A549 (cell line): Measurements from ENCODE around the gene LEUTX. TPM values are rescaled to one million over a fixed set of nuclear protein-coding genes. Genes with fewer than 3 reads are reported as not detected.
A peak's percentile ranks its signal among the peaks of the same experiment; 100 is the strongest.

Source experiments
- ATAC-seq, 2 experiments: fragments of 200-7000 bp in 1 of 2; fragments of >200 bp in 1 of 2; cut with Nextera tagmentation in 1 of 2; cut with Tn5 transposase in 1 of 2; 3 replicates each; pipeline versions ENCODE4 v1.8.0 to v1.9.1; 2018 to 2020; ENCODE audit warnings: mild to moderate bottlenecking in 1 of 2, moderate library complexity in 1 of 2
- CTCF ChIA-PET: fragments of 300-600 bp; sonication (Branson Sonifier 250); formaldehyde crosslinking; extraction: SDS; loops from one replicate; lab custom pipeline; 2021; ENCODE audit warnings: antibody characterized with exemption, inconsistent platforms; lab: Yijun Ruan, JAX
- POLR2A ChIA-PET: fragments of 350-600 bp; formaldehyde crosslinking; extraction: SDS; loops from one replicate; lab custom pipeline; 2021; ENCODE audit warnings: antibody characterized with exemption, inconsistent platforms; lab: Yijun Ruan, JAX
- DNase-seq, 2 experiments: peaks; one replicate each; pipeline versions ENCODE4 v3.0.0 to v3.0.0-alpha.2; 2011 to 2016; ENCODE audit warnings: low read depth in 1 of 2, low spot score in 1 of 2
- FAIRE-seq: peaks from 2 replicates; lab custom pipeline; 2011; peaks lifted over from hg19 to GRCh38; lab: Jason Lieb, UNC
- H3K27ac ChIP-seq, 2 experiments: fragments of >200 bp; sonication (Bioruptor Twin); formaldehyde crosslinking; 3 replicates each; pipeline ENCODE4 v1.5.1; 2016 to 2017
- H3K4me1 ChIP-seq: fragments of >200 bp; sonication (Bioruptor Twin); formaldehyde crosslinking; 3 replicates; pipeline ENCODE4 v1.6.1; 2016
- H3K4me2 ChIP-seq: fragments of >200 bp; sonication (Bioruptor Twin); formaldehyde crosslinking; 3 replicates; pipeline ENCODE4 v1.6.1; 2016
- H3K4me3 ChIP-seq: fragments of >200 bp; sonication (Bioruptor Twin); formaldehyde crosslinking; 3 replicates; pipeline ENCODE4 v1.5.1; 2016
- H3K9me3 ChIP-seq: fragments of >200 bp; sonication (Bioruptor Twin); formaldehyde crosslinking; 3 replicates; pipeline ENCODE4 v1.6.1; 2016
- EHMT2 ChIP-seq: fragments of 200-600 bp; sonication (generic); IDR thresholded peaks from 2 replicates; pipeline ENCODE4 v1.6.1; 2016; ENCODE audit warnings: antibody characterized with exemption, low read depth, mild to moderate bottlenecking, moderate library complexity
- EP300 ChIP-seq, 2 experiments: fragments of >200 bp; sonication (Bioruptor Twin); formaldehyde crosslinking; IDR thresholded peaks; 2 replicates in 1 of 2; 3 replicates in 1 of 2; pipeline ENCODE4 v1.6.1; 2016 to 2017
- FOSB ChIP-seq: fragments of 250-450 bp; sonication (Bioruptor Pico); IDR thresholded peaks from 2 replicates; pipeline ENCODE4 v1.5.0; 2020; ENCODE audit warnings: mild to moderate bottlenecking, moderate library complexity
- FOSL2 ChIP-seq, 2 experiments: fragments of 450-650 bp in 1 of 2; fragments of >200 bp in 1 of 2; sonication (Bioruptor Twin) in 1 of 2; formaldehyde crosslinking; IDR thresholded peaks; 2 replicates each; pipeline versions ENCODE4 v1.5.0 to v1.6.1; 2016 to 2020; ENCODE audit warnings: mild to moderate bottlenecking in 1 of 2, moderate library complexity in 1 of 2
- GATA3 ChIP-seq: IDR thresholded peaks from 2 replicates; pipeline ENCODE4 v1.6.1; 2012; ENCODE audit warnings: borderline replicate concordance
- HEYL ChIP-seq: fragments of 250-450 bp; sonication (Bioruptor Pico); IDR thresholded peaks from 2 replicates; pipeline ENCODE4 v1.8.0; 2021; ENCODE audit warnings: mild to moderate bottlenecking, moderate library complexity
- HOXB13 ChIP-seq: fragments of 250-450 bp; sonication (Bioruptor Pico); IDR thresholded peaks from 2 replicates; pipeline ENCODE4 v1.5.0; 2020; ENCODE audit warnings: low read depth, mild to moderate bottlenecking, moderate library complexity
- MAFK ChIP-seq: fragments of 450-650 bp; IDR thresholded peaks from 2 replicates; pipeline ENCODE4 v1.6.1; 2014; ENCODE audit not compliant: partially characterized antibody
- MAZ ChIP-seq: fragments of 150-350 bp; IDR thresholded peaks from 2 replicates; pipeline ENCODE4 v1.6.1; 2014; ENCODE audit warnings: antibody characterized with exemption, low read depth, low read length, borderline replicate concordance
- MYC ChIP-seq: IDR thresholded peaks from 2 replicates; pipeline ENCODE4 v1.6.1; 2012; ENCODE audit warnings: mild to moderate bottlenecking, inconsistent platforms, low read length, improper control_type of control experiment, borderline replicate concordance
- NPAS2 ChIP-seq: fragments of 250-450 bp; sonication (Bioruptor Pico); IDR thresholded peaks from 2 replicates; pipeline ENCODE4 v1.8.0; 2022; ENCODE audit warnings: mild to moderate bottlenecking, moderate library complexity, borderline replicate concordance
- PHF8 ChIP-seq: fragments of 200-600 bp; sonication (generic); IDR thresholded peaks from 2 replicates; pipeline ENCODE4 v1.6.1; 2016; ENCODE audit warnings: low read depth, mild to moderate bottlenecking, antibody characterized with exemption, moderate library complexity, borderline replicate concordance
- POLR2A ChIP-seq: IDR thresholded peaks from 2 replicates; pipeline ENCODE4 v1.6.1; 2012; ENCODE audit warnings: mild to moderate bottlenecking, low read length
- RAD21 ChIP-seq, 2 experiments: fragments of >200 bp in 1 of 2; sonication (Bioruptor Twin) in 1 of 2; formaldehyde crosslinking in 1 of 2; IDR thresholded peaks in 1 of 2; conservative IDR thresholded peaks in 1 of 2; 2 replicates in 1 of 2; 3 replicates in 1 of 2; pipeline ENCODE4 v1.6.1; 2012 to 2018; ENCODE audit warnings: inconsistent platforms in 1 of 2
- RARB ChIP-seq: fragments of 250-450 bp; sonication (Bioruptor Pico); IDR thresholded peaks from 2 replicates; pipeline ENCODE4 v1.8.0; 2021; ENCODE audit warnings: mild to moderate bottlenecking, moderate library complexity
- RCOR1 ChIP-seq: fragments of 150-350 bp; IDR thresholded peaks from 2 replicates; pipeline ENCODE4 v1.6.1; 2014; ENCODE audit warnings: antibody characterized with exemption, low read length, low read depth
- RNF2 ChIP-seq: fragments of 200-600 bp; sonication (generic); IDR thresholded peaks from 2 replicates; pipeline ENCODE4 v1.6.1; 2016; ENCODE audit warnings: low read depth, mild to moderate bottlenecking, antibody characterized with exemption, moderate library complexity, borderline replicate concordance
- ZFP36 ChIP-seq: fragments of 450-650 bp; IDR thresholded peaks from 2 replicates; pipeline ENCODE4 v1.6.1; 2014; ENCODE audit warnings: borderline replicate concordance; ENCODE audit not compliant: partially characterized antibody
- WGBS: methylation state at CpG from one replicate; pipeline ENCODE4 v1.1.6; 2017; ENCODE audit errors: missing lambda C conversion rate; 5-methylcytosine and 5-hydroxymethylcytosine counted together
- polyA plus RNA-seq, 4 experiments: library from polyadenylated mRNA; depleted of rRNA in 3 of 4; stranded (reverse); fragments of >200 nt; fragmentation: RNase III in 1 of 4; extraction: RNeasy Plus Mini Kit Qiagen cat#74134 plus additional on column Dnase treatment in 1 of 4; gene quantifications; 2 replicates in 3 of 4; 3 replicates in 1 of 4; pipeline ENCODE4 v1.2.3, GENCODE V29; 2011 to 2017
- TF ChIP-seq, protein P1 (sequence below): fragments of 250-450 bp; sonication (Bioruptor Pico); IDR thresholded peaks from 2 replicates; pipeline ENCODE4 v1.5.0; 2021; ENCODE audit warnings: mild to moderate bottlenecking, moderate library complexity, borderline replicate concordance
- TF ChIP-seq, protein P2 (sequence below): fragments of 150-350 bp; IDR thresholded peaks from 2 replicates; pipeline ENCODE4 v1.6.1; 2014; ENCODE audit warnings: low read depth, mild to moderate bottlenecking, low read length
- TF ChIP-seq, protein P3 (sequence below): fragments of 450-650 bp; IDR thresholded peaks from 2 replicates; pipeline ENCODE4 v1.6.1; 2014; ENCODE audit warnings: antibody characterized with exemption
- TF ChIP-seq, protein P4 (sequence below): fragments of 200-600 bp; sonication (generic); IDR thresholded peaks from 2 replicates; pipeline ENCODE4 v1.6.1; 2016; ENCODE audit warnings: antibody characterized with exemption, mild to moderate bottlenecking, moderate library complexity
- TF ChIP-seq, protein P5 (sequence below): IDR thresholded peaks from 2 replicates; pipeline ENCODE4 v1.6.1; 2012
- TF ChIP-seq, protein P6 (sequence below): fragments of >200 bp; sonication (Bioruptor Twin); formaldehyde crosslinking; IDR thresholded peaks from 3 replicates; pipeline ENCODE4 v1.5.1; 2016

The LEUTX gene
- polyA plus RNA-seq, 2 of the 4 experiments (the other 2 are of a cell fraction), result not detected

DNA sequence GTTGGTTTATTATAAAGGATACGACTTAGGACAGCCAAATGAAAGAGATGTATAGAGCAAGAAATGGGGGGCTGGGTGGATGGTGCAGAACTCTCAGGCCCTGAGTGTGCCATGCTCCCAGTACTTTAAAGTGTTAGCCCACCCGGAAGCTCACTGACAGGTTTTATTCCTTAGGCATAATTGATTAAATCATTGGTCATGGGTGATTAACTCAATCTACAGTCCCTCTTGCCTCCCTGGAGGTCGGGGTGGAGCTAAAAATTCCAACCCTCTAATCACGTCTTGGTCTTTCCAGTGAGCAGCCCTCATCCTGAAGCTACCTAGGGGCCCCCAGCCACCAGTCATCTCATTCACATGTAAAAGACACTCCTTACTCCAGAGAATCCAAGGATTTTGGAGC is 9.9 kb upstream of the LEUTX start:
- Histone ChIP-seq H3K9me3 (peaks cover 9% of the 10 kb centered on the region), H3K4me1 (no peaks in the 10 kb centered on the region), H3K4me3 (no peak overlapping the region), H3K27ac (no peak overlapping the region), H3K4me2 (no peak overlapping the region)
- DNase-seq (no peak), FAIRE-seq (no peak)
- CTCF ChIA-PET, result interaction anchor here (0.8 to 6.2 kb wide), 16 partner anchors 12 to 218 kb away, joined by 3 to 46 read pairs (median 4); partner anchors contain the start of genes FBL and PSMC4
- POLR2A ChIA-PET, result no interaction called here
- WGBS, result 38% methylated on average over 4 of the region's 4 CpGs
- TF ChIP-seq RCOR1 (no peak), RARB (CRISPR knock-in tag) (no peak), MAZ (no peak), POLR2A (no peak), EHMT2 (no peak), NPAS2 (CRISPR knock-in tag) (no peak), PHF8 (no peak), ZFP36 (no peak), RAD21 (conservative IDR thresholded peaks at IDR 0.05 in 1 of 2, IDR thresholded peaks at IDR 0.05 in 1 of 2) (no peak), MAFK (no peak), MYC (no peak), FOSB (CRISPR knock-in tag) (no peak), FOSL2 (IDR thresholded peaks at IDR 0.05) (no peak), FOSL2 (CRISPR knock-in tag; IDR thresholded peaks at IDR 0.05) (no peak), HOXB13 (CRISPR knock-in tag) (no peak)
- TF ChIP-seq, protein P1, sequence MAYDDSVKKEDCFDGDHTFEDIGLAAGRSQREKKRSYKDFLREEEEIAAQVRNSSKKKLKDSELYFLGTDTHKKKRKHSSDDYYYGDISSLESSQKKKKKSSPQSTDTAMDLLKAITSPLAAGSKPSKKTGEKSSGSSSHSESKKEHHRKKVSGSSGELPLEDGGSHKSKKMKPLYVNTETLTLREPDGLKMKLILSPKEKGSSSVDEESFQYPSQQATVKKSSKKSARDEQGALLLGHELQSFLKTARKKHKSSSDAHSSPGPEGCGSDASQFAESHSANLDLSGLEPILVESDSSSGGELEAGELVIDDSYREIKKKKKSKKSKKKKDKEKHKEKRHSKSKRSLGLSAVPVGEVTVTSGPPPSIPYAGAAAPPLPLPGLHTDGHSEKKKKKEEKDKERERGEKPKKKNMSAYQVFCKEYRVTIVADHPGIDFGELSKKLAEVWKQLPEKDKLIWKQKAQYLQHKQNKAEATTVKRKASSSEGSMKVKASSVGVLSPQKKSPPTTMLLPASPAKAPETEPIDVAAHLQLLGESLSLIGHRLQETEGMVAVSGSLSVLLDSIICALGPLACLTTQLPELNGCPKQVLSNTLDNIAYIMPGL (CRISPR knock-in tag), result no peak
- TF ChIP-seq, protein P2, sequence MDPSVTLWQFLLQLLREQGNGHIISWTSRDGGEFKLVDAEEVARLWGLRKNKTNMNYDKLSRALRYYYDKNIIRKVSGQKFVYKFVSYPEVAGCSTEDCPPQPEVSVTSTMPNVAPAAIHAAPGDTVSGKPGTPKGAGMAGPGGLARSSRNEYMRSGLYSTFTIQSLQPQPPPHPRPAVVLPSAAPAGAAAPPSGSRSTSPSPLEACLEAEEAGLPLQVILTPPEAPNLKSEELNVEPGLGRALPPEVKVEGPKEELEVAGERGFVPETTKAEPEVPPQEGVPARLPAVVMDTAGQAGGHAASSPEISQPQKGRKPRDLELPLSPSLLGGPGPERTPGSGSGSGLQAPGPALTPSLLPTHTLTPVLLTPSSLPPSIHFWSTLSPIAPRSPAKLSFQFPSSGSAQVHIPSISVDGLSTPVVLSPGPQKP, result no peak
- TF ChIP-seq, protein P3, sequence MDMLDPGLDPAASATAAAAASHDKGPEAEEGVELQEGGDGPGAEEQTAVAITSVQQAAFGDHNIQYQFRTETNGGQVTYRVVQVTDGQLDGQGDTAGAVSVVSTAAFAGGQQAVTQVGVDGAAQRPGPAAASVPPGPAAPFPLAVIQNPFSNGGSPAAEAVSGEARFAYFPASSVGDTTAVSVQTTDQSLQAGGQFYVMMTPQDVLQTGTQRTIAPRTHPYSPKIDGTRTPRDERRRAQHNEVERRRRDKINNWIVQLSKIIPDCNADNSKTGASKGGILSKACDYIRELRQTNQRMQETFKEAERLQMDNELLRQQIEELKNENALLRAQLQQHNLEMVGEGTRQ, result no peak
- TF ChIP-seq, all 56 proteins: peak for 0
- ATAC-seq, result no peak

DNA sequence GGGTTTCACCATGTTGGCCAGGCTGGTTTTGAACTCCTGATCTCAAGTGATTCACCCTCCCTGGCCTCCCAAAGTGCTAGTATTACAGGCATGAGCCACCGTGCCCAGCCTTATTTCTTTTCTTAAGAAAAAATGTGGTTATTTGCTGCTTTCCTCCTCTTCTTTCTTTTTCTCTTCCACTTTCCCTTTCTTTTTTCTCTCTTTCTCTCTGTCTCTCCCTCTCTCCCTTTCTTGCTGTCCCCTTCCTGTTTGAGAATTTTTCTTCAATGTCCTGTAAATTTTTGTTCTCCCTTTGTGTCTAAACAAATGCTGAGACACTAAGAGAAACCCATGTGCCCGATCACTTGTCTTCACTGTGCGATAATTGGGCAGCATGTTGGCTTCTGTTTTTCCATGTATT is 2.2 kb downstream of the LEUTX start:
- POLR2A ChIA-PET, result no interaction called here
- no peak for DNase-seq
- no peak overlapping the region for H3K27ac ChIP-seq
- no peaks in the 10 kb centered on the region for H3K4me1 ChIP-seq
- no peak overlapping the region for H3K4me2 ChIP-seq
- TF ChIP-seq FOSB (CRISPR knock-in tag) (no peak), EP300 (IDR thresholded peaks at IDR 0.05) (no peak), NPAS2 (CRISPR knock-in tag) (no peak), RNF2 (no peak), MAZ (no peak), HEYL (CRISPR knock-in tag) (no peak), GATA3 (no peak)
- TF ChIP-seq, protein P4, sequence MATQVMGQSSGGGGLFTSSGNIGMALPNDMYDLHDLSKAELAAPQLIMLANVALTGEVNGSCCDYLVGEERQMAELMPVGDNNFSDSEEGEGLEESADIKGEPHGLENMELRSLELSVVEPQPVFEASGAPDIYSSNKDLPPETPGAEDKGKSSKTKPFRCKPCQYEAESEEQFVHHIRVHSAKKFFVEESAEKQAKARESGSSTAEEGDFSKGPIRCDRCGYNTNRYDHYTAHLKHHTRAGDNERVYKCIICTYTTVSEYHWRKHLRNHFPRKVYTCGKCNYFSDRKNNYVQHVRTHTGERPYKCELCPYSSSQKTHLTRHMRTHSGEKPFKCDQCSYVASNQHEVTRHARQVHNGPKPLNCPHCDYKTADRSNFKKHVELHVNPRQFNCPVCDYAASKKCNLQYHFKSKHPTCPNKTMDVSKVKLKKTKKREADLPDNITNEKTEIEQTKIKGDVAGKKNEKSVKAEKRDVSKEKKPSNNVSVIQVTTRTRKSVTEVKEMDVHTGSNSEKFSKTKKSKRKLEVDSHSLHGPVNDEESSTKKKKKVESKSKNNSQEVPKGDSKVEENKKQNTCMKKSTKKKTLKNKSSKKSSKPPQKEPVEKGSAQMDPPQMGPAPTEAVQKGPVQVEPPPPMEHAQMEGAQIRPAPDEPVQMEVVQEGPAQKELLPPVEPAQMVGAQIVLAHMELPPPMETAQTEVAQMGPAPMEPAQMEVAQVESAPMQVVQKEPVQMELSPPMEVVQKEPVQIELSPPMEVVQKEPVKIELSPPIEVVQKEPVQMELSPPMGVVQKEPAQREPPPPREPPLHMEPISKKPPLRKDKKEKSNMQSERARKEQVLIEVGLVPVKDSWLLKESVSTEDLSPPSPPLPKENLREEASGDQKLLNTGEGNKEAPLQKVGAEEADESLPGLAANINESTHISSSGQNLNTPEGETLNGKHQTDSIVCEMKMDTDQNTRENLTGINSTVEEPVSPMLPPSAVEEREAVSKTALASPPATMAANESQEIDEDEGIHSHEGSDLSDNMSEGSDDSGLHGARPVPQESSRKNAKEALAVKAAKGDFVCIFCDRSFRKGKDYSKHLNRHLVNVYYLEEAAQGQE, result no peak
- TF ChIP-seq, protein P5, sequence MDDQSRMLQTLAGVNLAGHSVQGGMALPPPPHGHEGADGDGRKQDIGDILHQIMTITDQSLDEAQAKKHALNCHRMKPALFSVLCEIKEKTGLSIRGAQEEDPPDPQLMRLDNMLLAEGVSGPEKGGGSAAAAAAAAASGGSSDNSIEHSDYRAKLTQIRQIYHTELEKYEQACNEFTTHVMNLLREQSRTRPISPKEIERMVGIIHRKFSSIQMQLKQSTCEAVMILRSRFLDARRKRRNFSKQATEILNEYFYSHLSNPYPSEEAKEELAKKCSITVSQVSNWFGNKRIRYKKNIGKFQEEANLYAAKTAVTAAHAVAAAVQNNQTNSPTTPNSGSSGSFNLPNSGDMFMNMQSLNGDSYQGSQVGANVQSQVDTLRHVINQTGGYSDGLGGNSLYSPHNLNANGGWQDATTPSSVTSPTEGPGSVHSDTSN, result no peak
- TF ChIP-seq, protein P3, result no peak
- TF ChIP-seq, protein P6, sequence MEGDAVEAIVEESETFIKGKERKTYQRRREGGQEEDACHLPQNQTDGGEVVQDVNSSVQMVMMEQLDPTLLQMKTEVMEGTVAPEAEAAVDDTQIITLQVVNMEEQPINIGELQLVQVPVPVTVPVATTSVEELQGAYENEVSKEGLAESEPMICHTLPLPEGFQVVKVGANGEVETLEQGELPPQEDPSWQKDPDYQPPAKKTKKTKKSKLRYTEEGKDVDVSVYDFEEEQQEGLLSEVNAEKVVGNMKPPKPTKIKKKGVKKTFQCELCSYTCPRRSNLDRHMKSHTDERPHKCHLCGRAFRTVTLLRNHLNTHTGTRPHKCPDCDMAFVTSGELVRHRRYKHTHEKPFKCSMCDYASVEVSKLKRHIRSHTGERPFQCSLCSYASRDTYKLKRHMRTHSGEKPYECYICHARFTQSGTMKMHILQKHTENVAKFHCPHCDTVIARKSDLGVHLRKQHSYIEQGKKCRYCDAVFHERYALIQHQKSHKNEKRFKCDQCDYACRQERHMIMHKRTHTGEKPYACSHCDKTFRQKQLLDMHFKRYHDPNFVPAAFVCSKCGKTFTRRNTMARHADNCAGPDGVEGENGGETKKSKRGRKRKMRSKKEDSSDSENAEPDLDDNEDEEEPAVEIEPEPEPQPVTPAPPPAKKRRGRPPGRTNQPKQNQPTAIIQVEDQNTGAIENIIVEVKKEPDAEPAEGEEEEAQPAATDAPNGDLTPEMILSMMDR, result no peak
- H3K9me3 ChIP-seq, result 0 out of 3 replicates have a peak, but pooled peaks cover 13% of the 10 kb centered on the region
- no peak for ATAC-seq
- CTCF ChIA-PET, result interaction anchor here (1.0 to 6.3 kb wide), 4 partner anchors 13 to 63 kb away, joined by 3 to 95 read pairs (median 4); no protein-coding TSS in a partner anchor
- peak; percentile 36 for FAIRE-seq
- WGBS, result 44% methylated on average over 3 of the region's 3 CpGs
- no peak overlapping the region for H3K4me3 ChIP-seq
